HEK293T (cell line): ENCODE results near the gene TTC36.

Experiments used
- BHLHE40 ChIP-seq: fragments of 450-650 bp; IDR thresholded peaks from 2 replicates; pipeline ENCODE4 v1.6.1; 2016; ENCODE audit warnings: mild to moderate bottlenecking, moderate library complexity, borderline replicate concordance
- FOXM1 ChIP-seq: fragments of 450-650 bp; IDR thresholded peaks from 2 replicates; pipeline ENCODE4 v1.6.1; 2017; ENCODE audit warnings: mild to moderate bottlenecking, borderline replicate concordance
- HDGF ChIP-seq: fragments of 450-650 bp; IDR thresholded peaks from 2 replicates; pipeline ENCODE4 v1.6.1; 2017; ENCODE audit warnings: antibody characterized with exemption, borderline replicate concordance
- L3MBTL2 ChIP-seq: fragments of 450-650 bp; conservative IDR thresholded peaks from 2 replicates; pipeline ENCODE4 v1.6.1; 2016; ENCODE audit warnings: mild to moderate bottlenecking
- NFRKB ChIP-seq: fragments of 450-650 bp; IDR thresholded peaks from 2 replicates; pipeline ENCODE4 v1.6.1; 2016; ENCODE audit warnings: mild to moderate bottlenecking, moderate library complexity
- SP1 ChIP-seq: fragments of 450-650 bp; IDR thresholded peaks from 2 replicates; pipeline ENCODE4 v1.6.1; 2017
- TARDBP ChIP-seq: fragments of 450-650 bp; IDR thresholded peaks from 2 replicates; pipeline ENCODE4 v1.6.1; 2016

GRCh38 chr11:118514103-118514502 is 13.2 kb upstream of the TTC36 start:
- TF ChIP-seq NFRKB (no peak), SP1 (no peak), TARDBP (no peak), HDGF (no peak), L3MBTL2 (no peak), FOXM1 (no peak), BHLHE40 (no peak)
